Osteoblast (primary cell): Measurements from ENCODE around the gene ADAMTSL1. TPM values are rescaled to one million over a fixed set of nuclear protein-coding genes. Genes with fewer than 3 reads are reported as not detected.

Experiments
- DNase-seq: peaks from one replicate; pipeline ENCODE4 v3.0.0; 2011; ENCODE audit warnings: low spot score, mixed read lengths; ENCODE audit not compliant: insufficient read length; ENCODE audit errors: missing footprints
- H2AFZ ChIP-seq: 2 replicates; pipeline ENCODE4 v1.6.0; 2011; ENCODE audit warnings: mild to moderate bottlenecking, low read length
- H3K27ac ChIP-seq: 2 replicates; pipeline ENCODE4 v1.5.1; 2011; ENCODE audit warnings: mild to moderate bottlenecking, low read depth, low read length, moderate library complexity
- H3K27me3 ChIP-seq: 2 replicates; pipeline ENCODE4 v1.6.0; 2012; ENCODE audit warnings: mild to moderate bottlenecking, control low read depth, inconsistent platforms, low read length, moderate library complexity; ENCODE audit not compliant: insufficient read depth
- H3K36me3 ChIP-seq: 2 replicates; pipeline ENCODE4 v1.5.1; 2011; ENCODE audit warnings: mild to moderate bottlenecking, low read length, control low read depth, moderate library complexity; ENCODE audit not compliant: insufficient read depth
- H3K4me1 ChIP-seq: 2 replicates; pipeline ENCODE4 v1.5.1; 2011; ENCODE audit warnings: mild to moderate bottlenecking, low read length, control low read depth, moderate library complexity; ENCODE audit not compliant: insufficient read depth
- H3K4me2 ChIP-seq: 2 replicates; pipeline ENCODE4 v1.6.0; 2011; ENCODE audit warnings: mild to moderate bottlenecking, low read length; ENCODE audit not compliant: insufficient read depth
- H3K4me3 ChIP-seq: fragments of 200-600 bp; sonication (generic); 3 replicates; pipeline ENCODE4 v1.5.1; 2012; ENCODE audit warnings: mild to moderate bottlenecking, low read length, inconsistent platforms; ENCODE audit not compliant: insufficient read depth
- H3K79me2 ChIP-seq: 2 replicates; pipeline ENCODE4 v1.6.0; 2012; ENCODE audit warnings: mild to moderate bottlenecking, low read length, control low read depth, inconsistent platforms; ENCODE audit not compliant: insufficient read depth
- H3K9me3 ChIP-seq: 2 replicates; pipeline ENCODE4 v1.5.1; 2011; ENCODE audit warnings: low read depth, low read length, control low read depth
- H4K20me1 ChIP-seq: 2 replicates; pipeline ENCODE4 v1.6.0; 2012; ENCODE audit warnings: mild to moderate bottlenecking, low read length, control low read depth; ENCODE audit not compliant: insufficient read depth
- CTCF ChIP-seq: IDR thresholded peaks from 2 replicates; pipeline ENCODE4 v1.5.1; 2011; ENCODE audit warnings: mild to moderate bottlenecking, low read depth, low read length, moderate library complexity; ENCODE audit errors: extremely low read depth
- total RNA-seq: library from RNA; depleted of rRNA; stranded (reverse); fragments of >200 nt; gene quantifications from 2 replicates; pipeline ENCODE4 v1.2.3, GENCODE V29; 2012

ADAMTSL1 gene
- total RNA-seq, 1 donor = 54.3 TPM

DNA sequence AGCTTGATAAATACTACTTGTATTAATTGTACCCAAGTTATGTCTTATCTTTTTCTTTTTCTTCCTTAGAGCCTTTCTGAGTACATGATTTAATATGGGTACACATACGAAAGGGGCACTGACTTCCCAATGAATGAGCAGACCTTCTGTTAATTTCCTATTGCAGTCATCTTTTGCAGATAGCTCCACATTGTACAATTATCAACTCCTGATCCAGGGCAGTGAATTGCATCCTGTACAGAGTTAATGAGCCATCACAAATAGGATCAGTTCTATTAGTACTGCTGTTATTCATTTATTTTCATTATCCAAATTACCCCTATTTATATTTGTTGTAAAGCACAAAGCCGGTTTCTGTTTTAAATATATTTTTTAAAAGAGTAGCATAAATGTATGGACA lies 105.6 kb downstream of the ADAMTSL1 start:
- no peak for DNase-seq
- Histone ChIP-seq H3K27ac (peak overlapping the region; percentile 11), H3K36me3 (peaks cover 24% of the 10 kb centered on the region), H3K27me3 (no peaks in the 10 kb centered on the region), H2AFZ (no peak overlapping the region), H3K4me1 (peaks cover 15% of the 10 kb centered on the region), H3K79me2 (peaks cover 35% of the 10 kb centered on the region), H3K4me2 (no peak overlapping the region), H3K9me3 (no peaks in the 10 kb centered on the region), H4K20me1 (no peaks in the 10 kb centered on the region), H3K4me3 (no peak overlapping the region)
- no peak for TF ChIP-seq CTCF

DNA sequence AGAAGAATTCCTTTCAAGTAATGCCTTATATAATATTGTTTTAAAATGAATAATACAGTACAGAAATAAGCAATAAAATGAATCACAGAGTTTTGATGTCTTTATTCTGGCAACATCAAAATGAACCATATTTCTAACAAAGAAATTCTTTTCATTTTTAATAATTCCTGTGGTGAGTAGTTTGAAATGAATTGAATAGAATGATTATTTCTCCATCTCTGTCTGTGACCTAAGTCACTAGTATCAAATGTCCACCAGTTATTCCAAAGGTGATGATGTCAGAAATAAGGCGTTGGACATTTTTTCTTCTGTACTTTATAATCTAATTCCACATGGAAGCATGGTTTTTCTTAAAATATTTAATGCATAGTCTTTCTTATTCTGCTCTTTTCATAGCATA lies 106.2 kb downstream of the ADAMTSL1 start:
- Histone ChIP-seq H3K79me2 (peaks cover 31% of the 10 kb centered on the region), H3K27ac (peak overlapping the region; percentile 55)
- TF ChIP-seq CTCF = no peak

DNA sequence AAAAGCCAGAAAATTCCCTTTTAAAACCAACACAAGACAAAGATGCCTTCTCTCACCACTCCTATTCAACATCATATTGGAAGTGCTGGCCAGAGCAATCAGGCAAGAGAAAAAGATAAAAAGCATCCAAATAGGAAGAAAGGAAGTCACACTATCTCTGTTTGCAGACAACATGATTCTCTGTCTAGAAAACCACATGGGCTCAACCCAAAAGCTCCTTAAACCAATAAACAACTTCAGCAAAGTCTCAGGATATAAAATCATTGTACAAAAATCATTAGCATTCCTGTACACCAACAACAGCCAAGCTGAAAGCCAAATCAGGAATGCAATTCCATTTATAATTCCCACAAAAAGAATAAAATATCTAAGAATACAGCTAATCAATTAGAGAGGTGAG lies 112.0 kb downstream of the ADAMTSL1 start:
- Histone ChIP-seq H3K27ac (no peak overlapping the region), H3K4me2 (no peak overlapping the region), H2AFZ (no peak overlapping the region), H3K36me3 (peaks cover 27% of the 10 kb centered on the region), H4K20me1 (no peaks in the 10 kb centered on the region), H3K9me3 (no peaks in the 10 kb centered on the region), H3K79me2 (peaks cover 34% of the 10 kb centered on the region), H3K4me1 (peaks cover 12% of the 10 kb centered on the region), H3K4me3 (no peak overlapping the region), H3K27me3 (no peaks in the 10 kb centered on the region)
- DNase-seq = no peak
- no peak for TF ChIP-seq CTCF

More for the DNA sequence above, 106.2 kb downstream of the ADAMTSL1 start:
- H2AFZ ChIP-seq = no peak overlapping the region
- H3K4me1 ChIP-seq = peaks cover 15% of the 10 kb centered on the region
- no peak overlapping the region for H3K4me2 ChIP-seq
- no peak overlapping the region for H3K4me3 ChIP-seq
- H3K9me3 ChIP-seq = no peaks in the 10 kb centered on the region
- H3K36me3 ChIP-seq = peaks cover 26% of the 10 kb centered on the region
- no peaks in the 10 kb centered on the region for H3K27me3 ChIP-seq
- peak; percentile 11 for DNase-seq
- H4K20me1 ChIP-seq = no peaks in the 10 kb centered on the region

DNA sequence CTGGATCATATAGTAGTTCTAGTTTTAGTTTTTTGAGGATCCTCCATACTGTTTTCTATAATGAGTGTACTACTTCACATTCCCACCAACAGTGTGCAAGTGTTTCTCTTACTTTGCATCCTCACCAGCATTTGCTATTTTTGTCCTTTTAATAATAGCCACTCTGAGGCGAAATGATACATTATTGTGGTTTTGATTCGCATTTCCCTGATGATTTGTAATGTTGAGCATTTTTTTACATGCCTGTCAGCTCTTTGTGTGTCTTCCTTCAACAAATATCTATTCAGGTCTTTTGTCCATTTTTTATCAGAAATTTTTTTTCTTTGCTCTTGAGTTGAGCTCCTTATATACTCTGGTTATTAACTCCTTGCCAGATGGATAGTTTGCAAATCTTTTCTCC lies 114.0 kb downstream of the ADAMTSL1 start:
- no peaks in the 10 kb centered on the region for H4K20me1 ChIP-seq
- H3K9me3 ChIP-seq = peaks cover 6% of the 10 kb centered on the region

More for the DNA sequence above, 114.0 kb downstream of the ADAMTSL1 start:
- peak overlapping the region; percentile 47 for H3K4me2 ChIP-seq
- peak overlapping the region; percentile 10 for H3K4me3 ChIP-seq
- H3K36me3 ChIP-seq = peaks cover 34% of the 10 kb centered on the region
- no peak for TF ChIP-seq CTCF
- H3K27me3 ChIP-seq = no peaks in the 10 kb centered on the region
- peaks cover 10% of the 10 kb centered on the region for H3K4me1 ChIP-seq
- peaks cover 45% of the 10 kb centered on the region for H3K79me2 ChIP-seq
- DNase-seq = no peak
- peak overlapping the region; percentile 67 for H3K27ac ChIP-seq
- no peak overlapping the region for H2AFZ ChIP-seq
